B cell (primary cell): ENCODE data around the gene PIK3R4. TPM values are rescaled to one million over a fixed set of nuclear protein-coding genes. Genes with fewer than 3 reads are reported as not detected.

Experiments used
- ATAC-seq: fragments of 200-7000 bp; cut with Tn5 transposase; one replicate; pipeline ENCODE4 v1.10.0; 2021; ENCODE audit warnings: low read depth, mild to moderate bottlenecking, moderate number of reproducible peaks, moderate library complexity
- CTCF ChIA-PET: fragments of 350-600 bp; sonication (Branson Sonifier 250); formaldehyde crosslinking; loops from one replicate; lab custom pipeline; 2021; ENCODE audit warnings: antibody characterized with exemption, inconsistent platforms; lab: Charles Lee
- POLR2A ChIA-PET: fragments of 350-600 bp; sonication (Branson Sonifier 250); formaldehyde crosslinking; loops from one replicate; lab custom pipeline; 2021; ENCODE audit warnings: antibody characterized with exemption; lab: Charles Lee
- DNase-seq: peaks from one replicate; pipeline ENCODE4 v3.0.0; 2013
- H2AFZ ChIP-seq: 2 replicates; pipeline ENCODE4 v1.6.1; 2012; ENCODE audit warnings: mild to moderate bottlenecking, low read depth, low read length; ENCODE audit not compliant: insufficient read depth, poor library complexity, severe bottlenecking
- H3K27ac ChIP-seq, 2 donors: 1 replicate in 1 of 2; 2 replicates in 1 of 2; pipeline ENCODE4 v1.5.1; 2012 to 2013; ENCODE audit warnings: low read length in 2 of 2, mild to moderate bottlenecking in 2 of 2, moderate library complexity in 1 of 2
- H3K27me3 ChIP-seq, 4 experiments: fragments of 200-600 bp in 1 of 4; sonication (generic) in 1 of 4; replicated peaks in 1 of 4; 1 replicate in 2 of 4; 2 replicates in 2 of 4; pipeline versions ENCODE4 v1.6.1 to v1.7.0; 2013 to 2016; ENCODE audit warnings: low read length in 3 of 4, mild to moderate bottlenecking in 2 of 4, mixed read lengths in 1 of 4, moderate library complexity in 1 of 4; ENCODE audit not compliant: insufficient read depth in 4 of 4, control insufficient read depth in 3 of 4; ENCODE audit errors: control extremely low read depth in 1 of 4
- H3K36me3 ChIP-seq, 2 experiments: replicated peaks in 1 of 2; 1 replicate in 1 of 2; 2 replicates in 1 of 2; pipeline versions ENCODE4 v1.6.1 to v1.7.1; 2013; ENCODE audit warnings: low read length in 1 of 2; ENCODE audit not compliant: insufficient read depth in 2 of 2, control insufficient read depth in 1 of 2; ENCODE audit errors: control extremely low read depth in 1 of 2, extremely low read depth in 1 of 2
- H3K4me1 ChIP-seq, 2 donors: fragments of 200-600 bp in 1 of 2; sonication (generic) in 1 of 2; 1 replicate in 1 of 2; 2 replicates in 1 of 2; pipeline versions ENCODE4 v1.5.1 to v1.6.1; 2013 to 2017; ENCODE audit warnings: low read length in 2 of 2; ENCODE audit not compliant: control insufficient read depth in 2 of 2, insufficient read depth in 2 of 2
- H3K4me2 ChIP-seq: replicated peaks from 2 replicates; pipeline ENCODE3; 2012; ENCODE audit warnings: mild to moderate bottlenecking, low read depth, low read length; ENCODE audit not compliant: poor library complexity, severe bottlenecking
- H3K4me3 ChIP-seq, 5 experiments: fragments of 200-600 bp in 1 of 5; sonication (generic) in 1 of 5; 1 replicate in 3 of 5; 2 replicates in 2 of 5; pipeline versions ENCODE4 v1.5.1 to v1.7.0; 2011 to 2016; ENCODE audit warnings: low read length in 4 of 5, mild to moderate bottlenecking in 4 of 5, low read depth in 2 of 5, control low read depth in 1 of 5, moderate library complexity in 1 of 5; ENCODE audit not compliant: insufficient read depth in 1 of 5; ENCODE audit errors: control extremely low read depth in 1 of 5, extremely low read depth in 1 of 5
- H3K79me2 ChIP-seq: fragments of 200-600 bp; sonication (generic); one replicate; pipeline ENCODE4 v1.6.0; 2016; ENCODE audit warnings: low read length; ENCODE audit not compliant: control insufficient read depth, insufficient read depth
- H3K9ac ChIP-seq: fragments of 200-600 bp; sonication (generic); 2 replicates; pipeline ENCODE4 v1.6.1; 2017; ENCODE audit warnings: mild to moderate bottlenecking, low read length, moderate library complexity
- H3K9me3 ChIP-seq, 3 donors: one replicate each; pipeline versions ENCODE4 v1.6.1 to v1.7.1; 2013; ENCODE audit warnings: low read length in 2 of 3; ENCODE audit not compliant: control insufficient read depth in 2 of 3, insufficient read depth in 1 of 3; ENCODE audit errors: control extremely low read depth in 1 of 3
- H4K20me1 ChIP-seq: 2 replicates; pipeline ENCODE4 v1.6.0; 2012; ENCODE audit warnings: mild to moderate bottlenecking, low read length; ENCODE audit not compliant: insufficient read depth, control insufficient read depth, poor library complexity, severe bottlenecking
- H3K27ac Mint-ChIP-seq: one replicate; pipeline ENCODE4 v1.8.0; 2021; ENCODE audit warnings: mixed read lengths
- H3K27me3 Mint-ChIP-seq: one replicate; pipeline ENCODE4 v1.8.0; 2021; ENCODE audit warnings: mixed read lengths
- H3K4me1 Mint-ChIP-seq: one replicate; pipeline ENCODE4 v1.8.0; 2021; ENCODE audit warnings: mixed read lengths
- H3K4me3 Mint-ChIP-seq: one replicate; pipeline ENCODE4 v1.8.0; 2021; ENCODE audit warnings: mixed read lengths
- H3K9me3 Mint-ChIP-seq: one replicate; pipeline ENCODE4 v1.8.0; 2022; ENCODE audit warnings: mixed read lengths; ENCODE audit not compliant: insufficient read depth
- EZH2 ChIP-seq: IDR thresholded peaks from 2 replicates; pipeline ENCODE4 v1.6.1; 2012; ENCODE audit warnings: borderline replicate concordance, low read depth, mild to moderate bottlenecking, moderate library complexity, low read length; ENCODE audit not compliant: insufficient read depth, poor library complexity, severe bottlenecking
- WGBS: methylation state at CpG from one replicate; pipeline ENCODE4 v1.1.5; 2013; ENCODE audit warnings: missing lambda C conversion rate; ENCODE audit not compliant: insufficient coverage; 5-methylcytosine and 5-hydroxymethylcytosine counted together
- intact Hi-C: fragments of 100-400 bp; cut with micrococcal nuclease; formaldehyde crosslinking; loops from one replicate; pipeline ENCODE4 v1.10.0; 2022
- polyA plus RNA-seq: library from polyadenylated mRNA; depleted of rRNA; stranded (reverse); fragments of >200 nt; gene quantifications from 2 replicates; pipeline ENCODE4 v1.2.3, GENCODE V29; 2012
- total RNA-seq, 2 donors: library from RNA; stranded (reverse); fragments of 120-200 nt in 1 of 2; gene quantifications; 1 replicate in 1 of 2; 2 replicates in 1 of 2; pipeline versions ENCODE4 v1.2.3 to v1.2.4, GENCODE V29; 2013 to 2022
- TF ChIP-seq, protein P1 (sequence below): fragments of 200-600 bp; IDR thresholded peaks from one replicate; pipeline ENCODE4 v1.8.0; 2022; ENCODE audit warnings: antibody characterized with exemption, mild to moderate bottlenecking

PIK3R4 gene
- total and polyA plus RNA-seq, 2 donors (not counting 1 experiment from before 2014, with no cell fraction given): 23.9 to 27.1 TPM

- Histone ChIP-seq H3K9me3 (no peaks in the 10 kb centered on the region), H3K4me2 (no peak overlapping the region), H3K79me2 (no peaks in the 10 kb centered on the region), H3K4me3 (no peak overlapping the region), H3K36me3 (no peaks in the 10 kb centered on the region), H3K4me1 (no peaks in the 10 kb centered on the region), H4K20me1 (no peaks in the 10 kb centered on the region), H2AFZ (no peak overlapping the region), H3K27me3 (peaks cover 0 to 6% (median 3%) of the 10 kb centered on the region in 4 experiments), H3K27ac (no peak overlapping the region), H3K9ac (no peak overlapping the region)
- no peaks in the 10 kb centered on the region for H3K4me1 Mint-ChIP-seq
- intact Hi-C loops: loop anchor here (1.0 kb wide), 1 partner anchor 135 kb away; no protein-coding TSS in a partner anchor
- ChIA-PET POLR2A (no interaction called here), CTCF (interaction anchor here (0.6 to 6.3 kb wide), 11 partner anchors 9 to 1420 kb away, joined by 3 to 68 read pairs (median 4); partner anchors contain the start of gene ATP2C1)
- peaks cover 19% of the 10 kb centered on the region for H3K27me3 Mint-ChIP-seq
- H3K9me3 Mint-ChIP-seq: no peaks in the 10 kb centered on the region
- WGBS: 100% methylated on average over 2 of the region's 7 CpGs
- no peak for DNase-seq
- H3K27ac Mint-ChIP-seq: no peak overlapping the region
- TF ChIP-seq EZH2: no peak
- no peak for ATAC-seq
- H3K4me3 Mint-ChIP-seq: no peak overlapping the region
These were observed 12.2 kb upstream of the PIK3R4 start for GRCh38 chr3:130758624-130759369.

DNA sequence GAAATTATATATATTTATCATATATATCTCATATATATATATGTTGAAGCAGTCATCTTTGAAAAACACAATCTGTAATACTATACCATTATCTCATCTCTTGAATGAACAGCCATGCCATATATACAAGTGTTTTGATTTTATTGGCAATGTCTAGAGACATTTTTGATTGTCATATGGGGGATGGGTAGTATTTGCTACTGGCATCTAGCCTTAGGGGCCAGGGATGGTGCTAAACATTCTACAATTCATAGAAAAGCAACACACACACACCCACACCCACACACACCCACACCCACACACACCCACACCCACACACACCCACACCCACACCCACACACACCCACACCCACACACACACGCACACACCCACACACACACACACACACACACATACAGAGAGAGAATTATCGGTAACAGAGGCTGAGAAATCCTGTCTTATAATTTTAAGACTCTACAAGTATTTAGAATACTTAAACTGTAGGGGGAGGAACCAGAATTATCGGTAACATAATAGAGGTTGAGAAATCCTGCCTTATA lies 11.1 kb upstream of the PIK3R4 start:
- POLR2A ChIA-PET: no interaction called here
- Histone ChIP-seq H3K4me1 (no peaks in the 10 kb centered on the region), H3K27ac (no peak overlapping the region), H3K4me3 (no peak overlapping the region), H3K9me3 (no peaks in the 10 kb centered on the region), H3K36me3 (no peaks in the 10 kb centered on the region), H3K79me2 (no peaks in the 10 kb centered on the region), H3K9ac (no peak overlapping the region), H4K20me1 (no peaks in the 10 kb centered on the region), H3K4me2 (no peak overlapping the region), H2AFZ (no peak overlapping the region), H3K27me3 (peaks cover 0 to 2% (median 0%) of the 10 kb centered on the region in 4 experiments)
- peaks cover 9% of the 10 kb centered on the region for H3K27me3 Mint-ChIP-seq
- no peak overlapping the region for H3K4me3 Mint-ChIP-seq
- no peaks in the 10 kb centered on the region for H3K9me3 Mint-ChIP-seq
- intact Hi-C loops: no loop called here
- no peak overlapping the region for H3K27ac Mint-ChIP-seq
- no peak for ATAC-seq
- CTCF ChIA-PET: interaction anchor here (0.6 to 6.3 kb wide), 6 partner anchors 12 to 1791 kb away, joined by 3 to 68 read pairs (median 4); partner anchors contain the start of gene ATP2C1
- no CpG with 5 or more reads among the region's 3 CpGs for WGBS
- TF ChIP-seq EZH2: no peak
- TF ChIP-seq, protein P1, sequence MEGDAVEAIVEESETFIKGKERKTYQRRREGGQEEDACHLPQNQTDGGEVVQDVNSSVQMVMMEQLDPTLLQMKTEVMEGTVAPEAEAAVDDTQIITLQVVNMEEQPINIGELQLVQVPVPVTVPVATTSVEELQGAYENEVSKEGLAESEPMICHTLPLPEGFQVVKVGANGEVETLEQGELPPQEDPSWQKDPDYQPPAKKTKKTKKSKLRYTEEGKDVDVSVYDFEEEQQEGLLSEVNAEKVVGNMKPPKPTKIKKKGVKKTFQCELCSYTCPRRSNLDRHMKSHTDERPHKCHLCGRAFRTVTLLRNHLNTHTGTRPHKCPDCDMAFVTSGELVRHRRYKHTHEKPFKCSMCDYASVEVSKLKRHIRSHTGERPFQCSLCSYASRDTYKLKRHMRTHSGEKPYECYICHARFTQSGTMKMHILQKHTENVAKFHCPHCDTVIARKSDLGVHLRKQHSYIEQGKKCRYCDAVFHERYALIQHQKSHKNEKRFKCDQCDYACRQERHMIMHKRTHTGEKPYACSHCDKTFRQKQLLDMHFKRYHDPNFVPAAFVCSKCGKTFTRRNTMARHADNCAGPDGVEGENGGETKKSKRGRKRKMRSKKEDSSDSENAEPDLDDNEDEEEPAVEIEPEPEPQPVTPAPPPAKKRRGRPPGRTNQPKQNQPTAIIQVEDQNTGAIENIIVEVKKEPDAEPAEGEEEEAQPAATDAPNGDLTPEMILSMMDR: no peak
- no peak for DNase-seq
- no peaks in the 10 kb centered on the region for H3K4me1 Mint-ChIP-seq
